ENCODE results near the gene BCL7A. TPM values are rescaled to one million over a fixed set of nuclear protein-coding genes. Genes with fewer than 3 reads are reported as not detected.

The BCL7A gene
- total and polyA plus RNA-seq, 10 of the 15 experiments (the other 5 are each of a cell fraction or from before 2014, with no cell fraction given): 0.37 to 17.2 (median 11.7) TPM

DNA sequence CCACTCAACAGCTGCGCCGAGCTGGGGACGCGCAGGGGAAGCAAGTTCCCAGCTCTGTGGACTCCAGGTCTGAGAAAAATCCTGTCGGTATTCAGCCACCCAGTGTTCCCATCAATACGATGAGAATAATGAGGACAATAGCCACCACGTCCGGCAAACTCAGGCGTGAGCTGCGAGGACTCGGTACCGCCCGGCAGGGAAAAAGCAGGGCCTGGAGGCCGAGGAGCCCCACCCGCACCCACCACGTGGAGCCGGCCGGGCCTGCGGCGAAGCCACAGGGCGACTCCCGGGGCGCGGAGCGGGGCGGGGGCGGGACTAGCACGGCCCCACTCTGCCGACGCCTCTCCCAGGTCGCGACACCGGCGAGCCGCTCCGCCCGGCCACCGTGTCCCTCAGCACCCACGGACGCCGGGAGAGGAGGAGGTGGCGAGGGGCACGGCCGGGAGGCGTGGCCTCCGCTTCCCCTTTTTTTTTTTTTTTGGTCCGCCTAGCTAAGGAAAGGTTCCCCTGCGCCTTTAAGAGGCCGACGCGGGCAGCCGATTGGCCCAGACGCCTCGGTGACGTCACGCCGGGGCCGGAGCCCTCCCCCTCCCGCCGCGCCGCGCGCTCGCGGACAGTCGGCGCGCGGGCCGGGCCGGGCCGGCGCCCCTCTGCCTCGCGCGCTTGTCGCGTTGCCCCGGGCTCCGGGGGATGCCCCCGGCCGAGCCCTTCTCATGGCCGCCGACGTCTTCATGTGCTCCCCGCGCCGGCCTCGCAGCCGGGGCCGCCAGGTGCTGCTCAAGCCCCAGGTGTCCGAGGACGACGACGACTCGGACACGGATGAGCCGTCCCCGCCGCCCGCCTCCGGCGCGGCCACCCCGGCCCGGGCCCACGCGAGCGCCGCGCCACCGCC lies 56.7 kb downstream of the BCL7A start, which contains the start of gene MLXIP:
TSS of gene MLXIP (plus strand) at position 616 of the 892 bp plus-strand sequence. CDS start at position 714, 98 bp downstream.
- H3K79me2 ChIP-seq (ENCODE audit: control insufficient read depth, insufficient read depth, low read length): no peaks in the 10 kb centered on the region; the same call in 1 of the 2 replicates
- in situ Hi-C loops (cut with MboI) (no loop called here), intact Hi-C loops (cut with micrococcal nuclease; ENCODE audit: unreplicated experiment) (loop anchor here (1.0 kb wide), 1 partner anchor 10 kb away; no protein-coding TSS in a partner anchor)
- CTCF ChIA-PET: interaction anchor here (0.6 to 1.6 kb wide), 4 partner anchors 10 to 726 kb away, joined by 3 to 6 read pairs (median 4); partner anchors contain the start of gene ANAPC5
- peak within 1 kb of the TSS; percentile 82 for H2AFZ ChIP-seq (ENCODE audit: control insufficient read depth, low read depth, low read length)
- H3K27ac ChIP-seq (ENCODE audit: control insufficient read depth, insufficient read depth): no peak within 1 kb of the TSS; the same call in 1 of the 2 replicates
- no peaks in the 10 kb centered on the region for H3K36me3 ChIP-seq (ENCODE audit: control insufficient read depth in 2 of 2, insufficient read depth in 2 of 2, low read length in 1 of 2)
- FAIRE-seq (peak; percentile 59), DNase-seq (ENCODE audit: low read depth, low spot score) (no peak), ATAC-seq (peak; percentile 81)
- POLR2A ChIA-PET: interaction anchor here (0.6 to 1.7 kb wide), 5 partner anchors 10 to 189 kb away, joined by 3 to 14 read pairs (median 3); partner anchors contain the start of gene PSMD9
- WGBS (ENCODE audit: insufficient coverage, insufficient replicate concordance, low lambda C conversion rate, missing lambda C conversion rate): 4% methylated on average over 70 of the region's 113 CpGs
- H3K27me3 ChIP-seq (replicated peaks in 1 of 2; ENCODE audit: control insufficient read depth in 2 of 2, insufficient read depth in 2 of 2, low read length in 1 of 2): no peaks in the 10 kb centered on the region
- peak within 1 kb of the TSS; percentile 69 for H3K4me3 ChIP-seq
- peak within 1 kb of the TSS; percentile 91 for H3K4me2 ChIP-seq (ENCODE audit: control insufficient read depth, insufficient read depth)
- H3K9me3 ChIP-seq (replicated peaks; ENCODE audit: control insufficient read depth, insufficient read depth, low read length): no peaks in the 10 kb centered on the region
- H3K9ac ChIP-seq (ENCODE audit: control insufficient read depth, insufficient read depth, low read length): peak within 1 kb of the TSS; percentile 41
- SMC1A ChIA-PET (ENCODE audit: uncharacterized antibody, unreplicated experiment): interaction anchor here (1.3 kb wide), 1 partner anchor 9 kb away, joined by 4 read pairs; no protein-coding TSS in a partner anchor
- BruUV-seq (replicated peaks): no TSS peak
- H3K4me1 ChIP-seq (ENCODE audit: control insufficient read depth, insufficient read depth, low read length): peaks cover 41% of the 10 kb centered on the region
- 0 out of 2 replicates have a peak, but pooled peaks cover 3% of the 10 kb centered on the region for H4K20me1 ChIP-seq (ENCODE audit: control insufficient read depth, insufficient read depth)
- RAD21 ChIA-PET (ENCODE audit: unreplicated experiment): interaction anchor here (1.1 kb wide), 1 partner anchor 87 kb away, joined by 3 read pairs; no protein-coding TSS in a partner anchor
- TF ChIP-seq, protein P1, sequence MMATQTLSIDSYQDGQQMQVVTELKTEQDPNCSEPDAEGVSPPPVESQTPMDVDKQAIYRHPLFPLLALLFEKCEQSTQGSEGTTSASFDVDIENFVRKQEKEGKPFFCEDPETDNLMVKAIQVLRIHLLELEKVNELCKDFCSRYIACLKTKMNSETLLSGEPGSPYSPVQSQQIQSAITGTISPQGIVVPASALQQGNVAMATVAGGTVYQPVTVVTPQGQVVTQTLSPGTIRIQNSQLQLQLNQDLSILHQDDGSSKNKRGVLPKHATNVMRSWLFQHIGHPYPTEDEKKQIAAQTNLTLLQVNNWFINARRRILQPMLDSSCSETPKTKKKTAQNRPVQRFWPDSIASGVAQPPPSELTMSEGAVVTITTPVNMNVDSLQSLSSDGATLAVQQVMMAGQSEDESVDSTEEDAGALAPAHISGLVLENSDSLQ (IDR thresholded peaks at IDR 0.05): no peak
- TF ChIP-seq CBX5 (IDR thresholded peaks at IDR 0.05; ENCODE audit: low read depth): no peak
- peak; percentile 60; the same call in 1 of the 2 replicates for TF ChIP-seq MXI1 (IDR thresholded peaks at IDR 0.05; ENCODE audit: low read depth, low read length)
- no peak for TF ChIP-seq ATF3 (IDR thresholded peaks at IDR 0.05; ENCODE audit: borderline replicate concordance, extremely low read depth, low read depth, low read length)
- peak; percentile 97 for TF ChIP-seq ZNF384 (IDR thresholded peaks at IDR 0.05; ENCODE audit: borderline replicate concordance, low read depth, low read length)
- TF ChIP-seq SP1 (IDR thresholded peaks at IDR 0.05; ENCODE audit: low read depth, low read length): peak; percentile 52
- TF ChIP-seq IKZF1 (conservative IDR thresholded peaks at IDR 0.05): peak; percentile 67
- peak; percentile 20; the same call in 1 of the 2 replicates for TF ChIP-seq HCFC1 (IDR thresholded peaks at IDR 0.05; ENCODE audit: low read length)
- TF ChIP-seq, protein P2, sequence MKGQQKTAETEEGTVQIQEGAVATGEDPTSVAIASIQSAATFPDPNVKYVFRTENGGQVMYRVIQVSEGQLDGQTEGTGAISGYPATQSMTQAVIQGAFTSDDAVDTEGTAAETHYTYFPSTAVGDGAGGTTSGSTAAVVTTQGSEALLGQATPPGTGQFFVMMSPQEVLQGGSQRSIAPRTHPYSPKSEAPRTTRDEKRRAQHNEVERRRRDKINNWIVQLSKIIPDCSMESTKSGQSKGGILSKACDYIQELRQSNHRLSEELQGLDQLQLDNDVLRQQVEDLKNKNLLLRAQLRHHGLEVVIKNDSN (IDR thresholded peaks at IDR 0.05; ENCODE audit: borderline replicate concordance, extremely low read length, insufficient read depth, low read depth, low read length): peak; percentile 59
- TF ChIP-seq RUNX3 (IDR thresholded peaks at IDR 0.05; ENCODE audit: low read length): no peak; the same call in 1 of the 2 replicates
- TF ChIP-seq ZBTB33 (IDR thresholded peaks at IDR 0.05): no peak
- no peak for TF ChIP-seq TCF12 (IDR thresholded peaks at IDR 0.05; ENCODE audit: low read depth, low read length)
- TF ChIP-seq SMARCA5 (IDR thresholded peaks at IDR 0.05): 0 out of 2 replicates have a peak, but pooled peaks have one; percentile 21
- TF ChIP-seq, protein P3, sequence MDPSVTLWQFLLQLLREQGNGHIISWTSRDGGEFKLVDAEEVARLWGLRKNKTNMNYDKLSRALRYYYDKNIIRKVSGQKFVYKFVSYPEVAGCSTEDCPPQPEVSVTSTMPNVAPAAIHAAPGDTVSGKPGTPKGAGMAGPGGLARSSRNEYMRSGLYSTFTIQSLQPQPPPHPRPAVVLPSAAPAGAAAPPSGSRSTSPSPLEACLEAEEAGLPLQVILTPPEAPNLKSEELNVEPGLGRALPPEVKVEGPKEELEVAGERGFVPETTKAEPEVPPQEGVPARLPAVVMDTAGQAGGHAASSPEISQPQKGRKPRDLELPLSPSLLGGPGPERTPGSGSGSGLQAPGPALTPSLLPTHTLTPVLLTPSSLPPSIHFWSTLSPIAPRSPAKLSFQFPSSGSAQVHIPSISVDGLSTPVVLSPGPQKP (IDR thresholded peaks at IDR 0.05; ENCODE audit: low read depth, low read length): no peak

Data from GM12878 (cell line).